Right forelimb (tissue), 1 donor: Measurements from ENCODE around the gene CAMKK2.
"Not testable (repeated sequence)": the region's sequence is repeated elsewhere in the genome, so short reads cannot be mapped to it uniquely, and the experiment has no call there.

Experiments used
- DNase-seq: peaks from one replicate; pipeline ENCODE4 v3.0.0-alpha.2; 2018

CAMKK2 gene

GRCh38 chr12:121278169-121279070 lies 18.1 kb downstream of the CAMKK2 start:
- no peak for DNase-seq

DNA sequence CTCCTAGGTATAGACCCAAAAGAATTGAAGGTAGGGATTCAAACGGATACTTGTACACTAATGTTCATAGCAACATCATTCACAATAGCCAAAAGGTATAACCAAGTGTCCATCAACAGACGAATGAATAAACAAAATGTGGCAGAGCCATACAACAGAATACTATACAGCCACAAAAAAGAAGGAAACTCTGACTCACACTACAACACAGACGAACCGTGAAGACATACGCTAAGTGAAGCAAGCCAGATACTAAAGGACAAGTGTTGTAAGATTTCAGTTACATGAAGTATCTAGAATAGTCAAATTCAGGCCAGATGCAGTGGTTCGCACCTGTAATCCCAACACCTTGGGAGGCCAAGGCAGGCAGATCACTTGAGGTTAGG lies 19.1 kb downstream of the CAMKK2 start:
- DNase-seq = no peak

GRCh38 chr12:121274036-121274763 lies 22.3 kb downstream of the CAMKK2 start:
- no peak for DNase-seq

DNA sequence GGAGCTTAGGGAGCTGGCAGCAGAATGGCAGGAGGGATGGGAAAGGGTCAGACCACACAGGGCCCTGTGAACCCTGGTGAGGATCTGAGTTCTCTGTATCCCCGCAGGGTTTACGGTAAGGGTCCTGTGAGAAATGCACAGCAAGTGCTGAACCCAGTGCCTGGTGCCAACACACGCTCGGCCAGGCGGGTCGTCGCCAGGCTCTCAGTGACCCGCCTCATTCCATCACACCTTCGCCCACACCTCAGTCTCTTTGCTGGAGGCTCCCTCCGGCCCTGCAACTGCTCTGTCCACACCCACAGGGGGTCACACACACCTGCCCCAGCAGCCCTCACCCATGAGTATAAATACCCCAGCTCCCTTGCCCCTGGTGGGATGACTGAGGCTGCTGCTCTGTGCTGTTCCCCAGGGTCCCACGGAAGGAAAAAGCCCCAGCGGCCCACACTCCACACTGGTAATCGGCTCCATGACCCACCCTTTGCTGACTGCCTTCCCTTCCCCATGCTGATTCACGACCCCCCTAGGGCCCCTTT lies 23.1 kb downstream of the CAMKK2 start:
- no peak for DNase-seq

- no peak for DNase-seq
Measured at GRCh38 chr12:121267822-121268221, 28.7 kb downstream of the CAMKK2 start.

- no peak for DNase-seq
Measured at GRCh38 chr12:121264951-121265515, 31.5 kb downstream of the CAMKK2 start.

DNA sequence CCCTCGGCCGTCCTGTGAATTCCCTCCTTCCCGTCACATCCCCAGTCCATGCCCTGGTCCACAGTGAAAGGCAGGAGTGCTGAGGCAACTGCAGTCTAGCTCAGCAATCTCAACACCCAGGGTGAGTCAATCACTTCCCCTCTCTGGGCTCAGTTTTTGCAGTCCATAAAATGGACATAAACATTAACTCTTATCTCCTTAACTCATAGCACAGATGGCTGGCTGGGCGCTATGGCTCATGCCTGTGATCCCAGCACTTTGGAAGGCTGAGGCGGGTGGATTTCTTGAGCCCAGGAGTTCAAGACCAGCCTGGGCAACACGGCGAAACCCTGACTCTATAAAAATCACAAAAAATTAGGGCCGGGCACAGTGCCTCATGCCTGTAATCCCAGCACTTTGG lies 32.4 kb downstream of the CAMKK2 start:
- no peak for DNase-seq

GRCh38 chr12:121263206-121263935 lies 33.1 kb downstream of the CAMKK2 start:
- no peak for DNase-seq

GRCh38 chr12:121261398-121261797 lies 35.1 kb downstream of the CAMKK2 start:
- DNase-seq = no peak

DNA sequence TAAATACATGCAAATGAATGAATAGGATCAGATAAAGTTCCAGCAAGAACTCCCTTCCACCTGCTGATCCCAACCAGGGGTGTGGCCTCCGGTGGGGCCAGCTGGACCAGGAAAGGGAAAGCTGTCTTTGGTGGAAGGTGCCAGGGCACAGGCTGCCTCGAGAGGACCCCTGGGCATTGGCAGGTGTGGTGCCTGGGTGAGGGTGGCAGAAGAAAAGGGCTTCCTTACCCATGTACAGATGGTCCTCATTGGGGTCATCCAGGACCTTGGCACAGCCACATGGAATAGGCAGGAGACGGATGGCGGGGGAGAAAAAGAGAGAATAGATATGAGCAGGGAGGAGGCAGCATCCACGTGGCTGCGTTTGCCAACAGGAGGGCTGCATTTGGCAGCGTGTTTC lies 36.4 kb downstream of the CAMKK2 start:
- DNase-seq = no peak

- no peak for DNase-seq
Measured at GRCh38 chr12:121259074-121259473, 37.4 kb downstream of the CAMKK2 start.

GRCh38 chr12:121257704-121258449 lies 38.6 kb downstream of the CAMKK2 start:
- DNase-seq = not testable (repeated sequence)

- no peak for DNase-seq
Measured at GRCh38 chr12:121255433-121255832, 41.1 kb downstream of the CAMKK2 start.

- no peak for DNase-seq
Measured at GRCh38 chr12:121253638-121254335, 42.7 kb downstream of the CAMKK2 start.

- DNase-seq = no peak
Measured at GRCh38 chr12:121252712-121253345, 43.7 kb downstream of the CAMKK2 start.

- DNase-seq = no peak
Measured at GRCh38 chr12:121251838-121252237, 44.7 kb downstream of the CAMKK2 start.

- no peak for DNase-seq
Measured at GRCh38 chr12:121250359-121250758, 46.1 kb downstream of the CAMKK2 start.

- no peak for DNase-seq
Measured at GRCh38 chr12:121248622-121249021, 47.9 kb downstream of the CAMKK2 start.

- no peak for DNase-seq
Measured at GRCh38 chr12:121246893-121247557, 49.5 kb downstream of the CAMKK2 start.

- no peak for DNase-seq
Measured at GRCh38 chr12:121245951-121246350, 50.6 kb downstream of the CAMKK2 start.
